ENCODE data around the gene IL19. TPM values are rescaled to one million over a fixed set of nuclear protein-coding genes. Genes with fewer than 3 reads are reported as not detected.

IL19 gene, protein sequence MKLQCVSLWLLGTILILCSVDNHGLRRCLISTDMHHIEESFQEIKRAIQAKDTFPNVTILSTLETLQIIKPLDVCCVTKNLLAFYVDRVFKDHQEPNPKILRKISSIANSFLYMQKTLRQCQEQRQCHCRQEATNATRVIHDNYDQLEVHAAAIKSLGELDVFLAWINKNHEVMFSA
- under 1 TPM; 0.39 to 0.82 (median 0.60) TPM for polyA plus RNA-seq (ENCODE audit: insufficient read length in 4 of 4)

GRCh38 chr1:206770531-206771337 is at the start of gene IL19:
Gene IL19, plus strand, starts transcription at chr1:206770773. Its CDS starts 65,890 bp downstream, at chr1:206836663.
- no peak for DNase-seq (ENCODE audit: low read depth in 4 of 4, low spot score in 3 of 4)

DNA sequence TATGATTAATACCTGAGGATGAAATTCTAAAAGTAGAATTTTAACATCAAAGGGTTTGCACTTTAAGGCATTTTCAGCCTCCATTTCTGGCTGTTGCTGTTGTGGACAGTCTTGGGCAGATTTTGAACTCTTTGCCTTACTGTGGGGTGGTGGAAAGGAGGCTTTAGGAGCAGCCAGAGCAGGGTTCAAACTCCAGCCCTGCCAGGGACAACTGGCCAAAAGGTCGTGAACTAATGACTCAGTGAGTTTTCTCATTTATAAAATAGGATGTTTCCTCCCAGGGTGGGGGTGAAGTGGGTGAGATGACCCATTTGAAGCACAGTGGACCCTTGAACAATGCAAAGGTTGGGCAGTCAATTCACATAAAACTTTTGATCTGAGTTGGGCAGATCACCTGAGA is 49.1 kb upstream of the IL19 start:
- DNase-seq (ENCODE audit: low read depth in 4 of 4, low spot score in 3 of 4): no peak

GRCh38 chr1:206722751-206723461 is 47.7 kb upstream of the IL19 start:
- no peak for DNase-seq (ENCODE audit: low read depth in 4 of 4, low spot score in 3 of 4)

- no peak for DNase-seq (ENCODE audit: low read depth in 4 of 4, low spot score in 3 of 4)
Observed at GRCh38 chr1:206723462-206723804, 47.1 kb upstream of the IL19 start.

- no peak for DNase-seq (ENCODE audit: low read depth in 4 of 4, low spot score in 3 of 4)
Observed at GRCh38 chr1:206723805-206724472, 46.6 kb upstream of the IL19 start.

DNA sequence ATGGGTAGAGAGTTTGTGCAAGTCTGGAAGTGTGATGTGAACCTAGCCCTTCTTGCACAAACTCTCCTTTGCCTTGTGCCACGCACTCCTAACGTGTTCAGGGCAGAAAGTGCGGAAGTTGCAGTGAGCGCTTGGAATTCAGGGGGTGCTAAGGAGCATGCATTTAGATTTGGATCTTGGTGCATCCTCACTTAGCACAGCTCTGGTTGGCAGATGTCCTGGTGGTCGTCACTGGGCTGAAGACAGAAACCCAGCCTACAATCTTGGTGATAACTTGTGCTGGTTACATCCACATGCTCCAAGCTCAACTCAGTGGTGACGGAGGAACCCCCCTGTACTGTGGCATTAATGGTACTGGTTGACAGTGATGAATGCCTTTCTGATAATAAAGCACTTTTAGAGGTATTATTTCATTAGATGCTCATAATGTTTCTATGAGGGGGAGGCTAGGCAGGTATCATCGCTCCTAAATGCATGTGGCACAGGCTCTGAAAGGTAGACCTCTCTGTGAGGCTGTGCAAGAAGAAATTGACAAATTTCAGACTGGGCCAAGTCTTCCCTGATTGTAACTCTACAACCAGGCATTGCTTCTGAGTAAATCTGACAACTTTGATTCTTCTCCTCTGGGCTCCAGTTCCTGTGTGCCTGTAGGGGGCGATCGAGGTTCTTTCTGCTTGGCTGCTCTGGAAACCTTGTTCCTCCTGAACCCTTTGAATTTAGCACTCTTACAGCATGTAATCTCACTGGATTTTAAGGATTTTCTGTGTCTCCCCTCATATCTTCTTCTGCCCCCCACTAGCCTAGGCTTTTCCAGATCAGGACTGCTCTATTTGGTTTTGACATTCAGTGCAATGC is 45.2 kb upstream of the IL19 start:
- DNase-seq (ENCODE audit: low read depth in 4 of 4, low spot score in 3 of 4): peak in 1 of 4 donors; percentile 43

DNA sequence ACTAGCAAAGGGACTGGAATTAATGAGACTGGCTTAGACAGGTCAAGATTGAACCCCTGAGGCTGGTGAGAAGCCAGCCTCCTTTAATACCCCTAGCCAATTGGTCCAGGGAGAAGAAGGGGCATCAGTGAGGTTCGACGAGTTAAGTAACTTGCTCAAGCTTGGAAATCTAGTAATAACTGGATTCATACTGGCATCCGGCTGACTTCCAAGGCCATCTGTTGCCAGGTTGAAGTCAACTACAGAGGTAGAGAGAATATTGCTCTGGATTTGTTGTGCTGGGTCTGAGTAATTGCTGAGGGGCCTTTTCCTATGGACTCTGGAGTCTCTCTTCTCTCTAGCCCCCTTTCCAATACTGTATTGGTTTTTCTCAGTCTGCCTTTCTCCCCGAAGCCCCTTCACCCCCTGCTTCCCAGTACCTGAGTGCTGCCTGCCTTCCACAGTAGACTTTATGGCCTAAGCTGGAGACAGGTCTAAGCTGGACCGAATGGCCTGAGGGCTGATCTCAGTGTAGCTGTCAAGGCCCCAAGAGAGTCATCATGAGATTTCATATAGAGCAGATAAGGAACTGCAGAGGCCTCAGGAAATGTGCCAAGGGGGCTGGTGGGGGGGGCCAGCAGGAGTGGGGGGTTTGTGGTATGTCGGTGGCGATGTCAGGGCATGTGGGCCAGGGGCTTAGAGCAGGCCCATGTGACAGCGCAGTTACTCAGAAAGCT is 42.4 kb upstream of the IL19 start:
- no peak for DNase-seq (ENCODE audit: low read depth in 4 of 4, low spot score in 3 of 4)

DNA sequence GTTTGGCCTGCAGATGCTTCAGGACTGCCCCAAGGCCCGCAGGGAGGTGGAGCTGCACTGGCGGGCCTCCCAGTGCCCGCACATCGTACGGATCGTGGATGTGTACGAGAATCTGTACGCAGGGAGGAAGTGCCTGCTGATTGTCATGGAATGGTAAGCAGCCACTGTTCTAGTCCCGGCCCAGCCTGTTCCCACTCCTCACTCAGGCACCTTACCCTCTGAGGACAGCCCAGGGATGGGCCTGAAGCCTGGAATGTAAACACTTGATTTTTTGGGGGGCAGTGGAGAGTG is 41.9 kb upstream of the IL19 start:
- DNase-seq (ENCODE audit: low read depth in 4 of 4, low spot score in 3 of 4): no peak

GRCh38 chr1:206729050-206729449 is 41.5 kb upstream of the IL19 start:
- no peak for DNase-seq (ENCODE audit: low read depth in 4 of 4, low spot score in 3 of 4)

DNA sequence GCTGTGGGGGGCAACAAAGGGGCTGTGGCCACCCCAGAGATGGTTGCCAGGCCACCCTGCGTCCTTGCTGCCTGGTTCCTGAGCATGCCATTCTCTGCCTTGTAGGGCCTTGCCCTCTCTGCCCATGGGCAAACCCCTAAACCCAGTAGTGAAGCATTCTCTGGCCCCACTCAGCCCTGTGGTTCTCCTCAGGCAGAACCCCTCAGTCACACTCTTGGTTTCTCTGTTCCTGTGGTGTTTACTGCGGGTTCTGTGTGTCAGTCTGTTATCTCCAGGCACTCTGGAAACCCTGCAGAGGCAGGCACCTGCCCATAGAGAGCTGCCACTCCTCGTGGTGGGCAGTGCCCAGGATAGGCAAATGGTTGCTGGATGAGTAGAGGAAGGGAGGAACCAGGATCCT is 41.1 kb upstream of the IL19 start:
- DNase-seq (ENCODE audit: low read depth in 4 of 4, low spot score in 3 of 4): no peak

GRCh38 chr1:206732508-206732907 is 38.1 kb upstream of the IL19 start:
- no peak for DNase-seq (ENCODE audit: low read depth in 4 of 4, low spot score in 3 of 4)

- DNase-seq (ENCODE audit: low read depth in 4 of 4, low spot score in 3 of 4): no peak
Observed at GRCh38 chr1:206732992-206733391, 37.6 kb upstream of the IL19 start.

DNA sequence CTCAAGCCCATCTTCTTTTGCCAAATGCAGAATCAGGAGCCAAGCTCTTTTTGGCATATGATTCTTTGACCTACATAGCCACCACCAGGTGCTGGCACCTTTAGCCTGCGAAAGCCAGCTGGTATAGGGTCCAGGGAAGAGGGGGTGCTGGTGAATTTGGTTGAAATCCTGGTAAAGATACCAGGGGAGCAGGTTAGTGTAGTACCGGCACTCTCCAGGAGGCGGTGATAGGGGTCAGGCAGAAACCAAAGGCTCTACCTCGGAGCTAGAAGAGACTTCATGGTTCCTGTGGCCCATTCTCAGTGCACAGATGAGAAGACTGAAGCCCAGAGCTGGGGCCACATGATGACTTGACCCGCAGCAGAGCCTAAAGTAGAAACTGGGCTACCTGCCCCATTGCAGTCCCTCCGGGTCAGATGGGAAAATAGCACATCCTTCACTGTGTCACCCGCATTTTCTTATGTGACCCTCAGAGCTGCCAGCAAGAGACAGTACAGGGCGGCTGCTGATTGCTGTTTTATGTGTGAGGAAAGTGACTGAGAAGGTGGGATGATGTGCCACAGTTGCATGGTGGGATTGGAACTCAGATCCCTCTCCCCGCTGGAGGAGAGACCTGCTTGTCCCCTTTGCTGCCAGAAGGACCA is 36.0 kb upstream of the IL19 start:
- no peak for DNase-seq (ENCODE audit: low read depth in 4 of 4, low spot score in 3 of 4)

- no peak for DNase-seq (ENCODE audit: low read depth in 4 of 4, low spot score in 3 of 4)
Observed at GRCh38 chr1:206735553-206736031, 35.0 kb upstream of the IL19 start.

- DNase-seq (ENCODE audit: low read depth in 4 of 4, low spot score in 3 of 4): no peak
Observed at GRCh38 chr1:206736878-206737728, 33.5 kb upstream of the IL19 start.

DNA sequence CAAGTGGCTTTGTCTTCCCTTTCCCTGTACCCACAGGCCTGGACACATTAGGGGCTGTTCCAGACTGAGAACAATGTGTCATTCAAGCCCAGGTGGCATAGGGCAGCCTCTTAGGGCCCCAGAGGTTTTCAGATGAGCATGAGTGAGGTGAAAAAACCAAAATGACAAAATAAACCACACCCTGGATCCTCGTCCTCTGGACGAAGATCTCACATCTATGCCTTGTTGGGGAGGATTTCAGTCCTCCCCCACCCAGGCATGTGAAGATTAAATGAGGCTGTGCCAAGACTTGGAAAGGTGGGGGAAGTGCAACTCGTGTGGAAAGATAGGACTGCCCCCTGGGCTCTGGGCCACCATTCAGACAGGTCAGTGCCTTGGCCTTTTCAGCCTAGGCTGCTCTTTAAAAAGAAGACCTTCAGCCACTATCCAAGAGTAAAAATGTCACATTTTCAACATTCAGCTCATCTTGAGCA is 32.8 kb upstream of the IL19 start:
- no peak for DNase-seq (ENCODE audit: low read depth in 4 of 4, low spot score in 3 of 4)

DNA sequence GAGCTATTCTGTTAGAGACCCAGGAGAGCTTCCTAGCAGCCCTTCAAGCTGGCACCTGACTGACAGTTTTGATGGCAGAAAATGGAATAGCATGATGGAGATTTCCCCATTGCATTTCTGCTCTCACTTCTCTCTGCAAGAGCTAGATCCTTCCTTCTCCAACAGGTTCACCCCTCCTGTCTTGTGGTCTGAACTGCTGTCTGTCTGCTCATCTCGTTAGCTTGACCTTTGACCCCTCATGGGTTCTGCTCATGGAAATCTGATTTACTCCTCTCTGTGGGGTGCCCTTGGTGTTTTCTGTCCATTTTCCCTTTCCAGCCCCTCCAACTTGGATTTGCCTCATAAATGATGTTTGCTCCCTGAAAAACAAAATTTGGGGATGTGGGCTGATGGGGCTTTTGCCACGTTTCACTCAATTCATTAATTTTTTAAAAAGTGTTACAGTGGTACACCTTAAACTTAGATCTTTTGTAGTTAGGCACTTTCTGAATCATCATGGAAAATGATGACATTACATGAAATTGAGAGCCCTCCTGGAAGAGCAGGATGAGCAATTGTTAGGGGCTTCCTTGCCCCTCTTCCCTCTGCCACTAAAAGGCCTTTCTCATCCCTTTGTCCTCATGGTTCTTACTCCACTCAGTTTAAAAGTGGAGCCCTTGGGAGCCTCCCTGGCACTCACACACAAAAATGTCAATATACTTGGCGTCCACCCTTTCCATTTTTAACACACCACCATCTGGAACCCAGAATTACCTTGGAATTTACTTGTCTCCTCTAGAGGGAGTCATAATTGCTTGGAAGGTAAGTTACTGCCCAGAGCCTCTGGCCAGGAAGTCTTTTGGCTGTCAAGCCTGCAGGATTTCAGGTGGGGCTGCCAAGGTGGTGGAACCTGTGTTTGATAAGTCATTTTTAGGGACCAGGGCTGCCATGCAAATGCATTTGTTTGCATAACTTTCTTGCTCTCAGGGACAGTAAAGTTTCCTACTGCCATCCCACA is 31.9 kb upstream of the IL19 start:
- DNase-seq (ENCODE audit: low read depth in 4 of 4, low spot score in 3 of 4): no peak

Measured in right renal pelvis (tissue), 4 donors.